GM19372 (cell line): ENCODE data around the gene NPTX2.
"Not testable (repeated sequence)": the region's sequence is repeated elsewhere in the genome, so short reads cannot be mapped to it uniquely, and the experiment has no call there.

Experiments used
- ATAC-seq: cut with Tn5 transposase; IDR thresholded peaks from one replicate; pipeline ENCODE4 v1.9.1; 2021; ENCODE audit warnings: mild to moderate bottlenecking, low read depth, moderate library complexity; ENCODE audit not compliant: unreplicated experiment

The NPTX2 gene

GRCh38 chr7:98617051-98617959 is at the start of gene NPTX2:
Gene NPTX2 (plus strand): TSS chr7:98617285. CDS start chr7:98617462, 177 bp downstream.
- no peak for ATAC-seq

- no peak for ATAC-seq
Measured at GRCh38 chr7:98567991-98568390, 49.1 kb upstream of the NPTX2 start.

- ATAC-seq: no peak
Measured at GRCh38 chr7:98568891-98569290, 48.2 kb upstream of the NPTX2 start.

GRCh38 chr7:98569691-98570337 is 47.3 kb upstream of the NPTX2 start:
- no peak for ATAC-seq

- ATAC-seq: no peak
Measured at GRCh38 chr7:98571006-98571405, 46.1 kb upstream of the NPTX2 start.

GRCh38 chr7:98571986-98572385 is 45.1 kb upstream of the NPTX2 start:
- ATAC-seq: no peak

GRCh38 chr7:98572716-98573115 is 44.4 kb upstream of the NPTX2 start:
- not testable (repeated sequence) for ATAC-seq

- ATAC-seq: no peak
Measured at GRCh38 chr7:98573816-98574215, 43.3 kb upstream of the NPTX2 start.

- no peak for ATAC-seq
Measured at GRCh38 chr7:98575878-98576277, 41.2 kb upstream of the NPTX2 start.

GRCh38 chr7:98584830-98585229 is 32.3 kb upstream of the NPTX2 start:
- ATAC-seq: no peak

GRCh38 chr7:98591926-98592325 is 25.2 kb upstream of the NPTX2 start:
- no peak for ATAC-seq

- ATAC-seq: no peak
Measured at GRCh38 chr7:98594348-98594747, 22.7 kb upstream of the NPTX2 start.

GRCh38 chr7:98594787-98595186 is 22.3 kb upstream of the NPTX2 start:
- no peak for ATAC-seq

- ATAC-seq: no peak
Measured at GRCh38 chr7:98598846-98599615, 18.1 kb upstream of the NPTX2 start.

- no peak for ATAC-seq
Measured at GRCh38 chr7:98599886-98600285, 17.2 kb upstream of the NPTX2 start.

- no peak for ATAC-seq
Measured at GRCh38 chr7:98602755-98603398, 14.2 kb upstream of the NPTX2 start.

GRCh38 chr7:98603399-98603788 is 13.7 kb upstream of the NPTX2 start:
- no peak for ATAC-seq

- ATAC-seq: no peak
Measured at GRCh38 chr7:98613601-98614425, 3.3 kb upstream of the NPTX2 start.

- ATAC-seq: no peak
Measured at GRCh38 chr7:98616381-98617050, 569 bp upstream of the NPTX2 start.
